GM12891 (cell line): ENCODE data around the gene ARHGAP24.

Experiments
- POLR2A ChIP-seq: IDR thresholded peaks from 2 replicates; pipeline ENCODE4 v1.6.1; 2011; ENCODE audit warnings: low read depth, low read length, control low read depth
- POLR2AphosphoS5 ChIP-seq: IDR thresholded peaks from 2 replicates; pipeline ENCODE4 v1.6.1; 2011; ENCODE audit warnings: low read depth, low read length, control low read depth
- SPI1 ChIP-seq: IDR thresholded peaks from 2 replicates; pipeline ENCODE4 v1.6.1; 2011; ENCODE audit warnings: low read depth, low read length, control low read depth
- TAF1 ChIP-seq: IDR thresholded peaks from 2 replicates; pipeline ENCODE4 v1.6.1; 2011; ENCODE audit warnings: low read depth, low read length, control low read depth

GRCh38 chr4:85595796-85596559, 121.0 kb downstream of the ARHGAP24 start:
- TF ChIP-seq POLR2A, result no peak
- no peak for TF ChIP-seq POLR2AphosphoS5
- TF ChIP-seq SPI1, result no peak
- TF ChIP-seq TAF1, result no peak
